ENCODE measurements around the gene EFCAB10.
A peak's percentile ranks its signal among the peaks of the same experiment; 100 is the strongest.

The EFCAB10 gene

DNA sequence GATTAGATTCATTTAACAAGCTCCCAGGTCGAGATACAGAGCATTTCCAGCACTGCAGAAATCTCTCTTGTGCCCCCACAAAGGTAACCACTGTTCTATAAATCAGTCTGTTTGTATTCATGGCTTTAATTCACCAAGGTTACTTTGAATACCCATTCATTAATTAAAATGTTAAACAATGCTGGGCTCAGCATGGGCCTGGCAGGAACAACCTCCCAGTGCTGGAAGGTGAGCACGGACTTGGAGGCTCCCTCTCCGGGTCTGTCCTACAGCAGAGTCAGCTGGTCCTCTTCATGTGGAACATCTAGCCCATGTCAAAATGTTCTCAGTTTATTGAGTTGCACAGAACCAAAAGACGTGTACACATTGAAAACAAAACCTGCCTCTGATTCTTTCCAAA lies 15.6 kb upstream of the EFCAB10 start:
- no peak for DNase-seq

GRCh38 chr7:105594034-105594433 lies 12.7 kb upstream of the EFCAB10 start:
- DNase-seq: no peak

DNA sequence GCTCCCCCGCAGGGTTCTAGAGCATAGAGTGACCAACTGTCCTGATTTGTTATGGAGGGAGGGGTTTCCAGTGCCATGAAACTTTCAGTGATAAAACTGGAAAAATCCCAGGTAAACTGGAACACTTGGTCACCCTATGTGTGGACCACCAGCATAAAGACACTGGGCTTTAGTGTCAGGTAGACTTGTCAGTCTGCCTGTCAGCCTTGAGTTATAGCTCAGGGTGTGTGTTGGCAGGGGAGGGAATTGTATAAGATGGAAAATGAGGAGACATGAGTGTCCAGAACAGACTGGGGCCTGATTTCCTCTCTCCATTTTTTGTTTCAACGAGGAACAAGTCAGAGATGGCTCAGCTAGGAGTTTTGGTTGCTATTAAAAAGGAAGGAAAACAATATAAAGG lies 10.2 kb upstream of the EFCAB10 start:
- no peak for DNase-seq

GRCh38 chr7:105590793-105591192 lies 9.5 kb upstream of the EFCAB10 start:
- DNase-seq: no peak

- peak; percentile 50 for DNase-seq
These were observed 8.2 kb upstream of the EFCAB10 start for GRCh38 chr7:105589356-105590077.

GRCh38 chr7:105587909-105588635 lies 6.8 kb upstream of the EFCAB10 start:
- no peak for DNase-seq

GRCh38 chr7:105585850-105586500 lies 4.7 kb upstream of the EFCAB10 start:
- no peak for DNase-seq

DNA sequence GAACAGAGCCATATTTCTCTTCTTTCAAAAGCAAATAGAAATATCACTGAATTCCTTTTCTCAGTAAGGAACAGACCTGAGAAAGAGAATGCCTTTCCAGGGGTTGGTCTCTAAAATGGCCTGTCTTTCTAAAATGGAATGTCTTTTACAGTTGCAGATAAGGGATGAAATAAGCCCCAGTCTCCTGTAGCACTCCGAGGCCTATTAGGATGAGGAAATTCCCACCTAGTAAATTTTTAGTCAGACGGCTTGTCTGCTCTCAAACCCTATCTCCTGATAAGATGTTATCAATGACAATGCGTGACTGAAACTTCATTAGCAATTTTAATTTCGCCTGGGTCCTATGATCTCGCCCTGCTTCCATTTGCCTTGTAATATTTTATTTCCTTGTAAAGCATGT lies 2.9 kb upstream of the EFCAB10 start:
- no peak for DNase-seq

DNA sequence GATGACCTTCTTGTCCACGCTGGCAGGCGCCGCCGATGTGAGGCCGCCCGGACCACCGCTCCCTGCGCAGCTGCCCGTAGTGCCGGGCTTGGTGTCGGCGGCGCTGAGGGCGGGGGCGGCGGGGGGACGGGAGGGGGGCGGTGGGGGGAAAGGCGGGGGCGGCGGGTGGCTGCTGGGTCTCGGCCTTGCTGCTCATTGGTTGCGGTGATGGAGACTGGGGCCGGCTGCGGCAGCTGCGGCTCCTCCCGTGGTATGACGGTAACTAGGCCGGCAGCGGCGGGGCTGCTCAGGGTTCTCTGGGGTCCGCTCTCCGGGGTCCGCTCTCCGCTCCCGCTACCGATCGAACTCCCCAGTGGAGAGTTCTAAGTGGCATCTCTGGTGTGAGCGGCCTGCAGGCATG lies 1.8 kb upstream of the EFCAB10 start:
- DNase-seq: no peak

DNA sequence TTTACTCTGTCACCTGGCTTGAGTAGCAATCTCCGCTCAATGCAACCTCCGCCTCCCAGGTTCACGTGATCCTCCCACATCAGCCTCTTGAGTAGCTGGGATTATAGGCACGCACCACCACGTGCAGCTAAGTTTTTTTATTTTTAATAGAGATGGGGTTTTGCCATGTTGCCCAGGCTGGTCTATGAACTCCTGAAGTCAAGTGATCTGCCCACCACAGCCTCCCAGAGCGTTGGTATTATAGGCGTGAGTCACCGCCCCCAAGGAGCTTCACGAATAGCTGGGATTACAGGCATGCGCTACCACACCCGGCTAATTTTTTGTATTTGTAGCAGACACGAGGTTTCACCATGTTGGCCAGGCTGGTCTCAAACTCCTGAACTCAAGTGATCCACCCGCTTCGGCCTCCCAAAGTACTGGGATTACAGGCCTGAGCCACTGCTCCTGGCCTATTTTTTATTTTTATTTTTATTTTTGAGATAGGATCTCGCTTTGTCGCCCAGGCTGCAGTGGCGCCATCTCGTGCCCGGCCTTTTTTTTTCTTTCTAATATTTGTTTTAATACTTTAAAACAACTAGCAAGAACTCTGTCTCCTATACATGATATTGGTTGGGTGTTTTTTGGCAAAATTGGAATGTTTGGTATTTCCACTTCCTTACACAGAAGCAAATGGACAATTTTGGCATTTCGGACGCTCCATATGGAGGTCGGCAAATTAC lies 1.1 kb downstream of the EFCAB10 start:
- no peak for DNase-seq

DNA sequence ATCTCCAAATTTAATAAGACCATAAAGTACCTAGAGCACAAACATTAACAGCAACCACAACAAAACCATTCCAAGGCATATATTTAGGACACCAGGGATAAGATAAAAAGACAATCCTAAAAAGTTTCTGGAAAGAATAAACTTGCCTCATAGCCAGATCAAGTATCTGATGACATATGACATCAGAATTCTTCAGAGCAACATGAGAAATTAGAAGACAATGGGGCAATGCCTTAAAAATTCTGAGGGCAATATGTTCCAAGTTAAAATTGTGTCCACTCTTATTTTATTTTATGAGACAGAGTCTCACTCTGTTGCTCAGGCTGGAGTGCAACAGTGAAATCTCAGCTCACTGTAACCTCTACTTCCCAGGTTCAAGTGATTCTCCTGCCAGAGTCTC lies 2.8 kb downstream of the EFCAB10 start:
- no peak for DNase-seq

DNA sequence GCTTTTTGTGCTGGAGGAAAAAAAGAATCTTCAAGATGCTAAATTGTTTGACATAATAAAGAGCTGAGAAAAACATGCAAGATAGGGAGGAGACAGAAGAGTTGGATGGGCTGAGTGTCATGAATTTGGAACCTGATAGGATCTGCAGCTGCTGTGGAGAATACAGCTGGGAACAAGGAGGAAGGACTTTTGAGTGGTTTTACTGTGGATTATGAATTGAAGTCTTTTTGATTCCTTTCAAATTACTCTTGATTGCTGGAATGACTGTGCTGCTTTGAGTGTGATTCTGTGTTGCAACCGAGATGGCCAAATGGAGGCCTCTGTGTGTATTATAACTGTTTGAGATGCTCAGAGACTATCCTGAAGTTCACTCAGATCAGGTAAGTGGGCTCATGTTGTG lies 4.0 kb downstream of the EFCAB10 start:
- no peak for DNase-seq

DNA sequence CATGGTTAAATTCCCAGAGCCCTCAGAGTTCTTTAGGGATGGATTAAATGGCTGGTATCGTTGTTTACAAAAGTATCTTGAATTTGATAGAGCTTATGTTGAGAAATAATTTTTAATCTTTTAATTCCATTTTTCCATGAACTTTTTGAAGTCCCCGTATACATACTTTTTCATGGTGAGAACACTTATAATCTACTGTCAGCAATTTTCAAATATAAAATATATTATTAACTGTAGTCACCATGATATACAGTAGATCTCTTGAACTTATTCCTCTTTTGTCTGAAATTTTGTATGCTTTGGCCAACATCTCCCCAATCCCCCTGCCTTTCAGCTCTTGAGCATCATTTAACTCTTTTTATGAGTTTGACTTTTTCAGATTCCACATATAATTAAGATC lies 9.4 kb downstream of the EFCAB10 start:
- DNase-seq: no peak

DNA sequence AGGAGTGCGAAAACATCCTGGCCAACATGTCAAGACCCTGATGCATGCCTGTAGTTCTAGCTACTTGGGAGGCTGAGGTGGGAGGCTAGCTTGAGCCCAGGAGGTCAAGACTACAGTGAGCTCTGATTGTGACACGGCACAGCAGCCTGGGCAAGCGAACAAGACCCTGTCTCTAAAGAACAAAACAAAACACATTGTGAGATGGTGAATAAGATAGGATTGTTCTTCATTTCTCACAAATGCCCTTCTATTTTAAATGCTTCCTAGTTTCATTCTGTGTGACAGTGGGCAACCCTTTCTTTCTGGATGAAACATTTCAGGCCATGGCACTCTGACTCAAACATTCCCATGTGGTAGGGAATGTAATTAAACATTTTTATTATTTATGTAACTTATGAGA lies 13.5 kb downstream of the EFCAB10 start:
- no peak for DNase-seq

GRCh38 chr7:105567024-105567423 lies 14.3 kb downstream of the EFCAB10 start:
- DNase-seq: no peak

- DNase-seq: no peak
These were observed 16.1 kb downstream of the EFCAB10 start for GRCh38 chr7:105565190-105565589.

GRCh38 chr7:105559926-105560325 lies 21.4 kb downstream of the EFCAB10 start:
- DNase-seq: no peak

DNA sequence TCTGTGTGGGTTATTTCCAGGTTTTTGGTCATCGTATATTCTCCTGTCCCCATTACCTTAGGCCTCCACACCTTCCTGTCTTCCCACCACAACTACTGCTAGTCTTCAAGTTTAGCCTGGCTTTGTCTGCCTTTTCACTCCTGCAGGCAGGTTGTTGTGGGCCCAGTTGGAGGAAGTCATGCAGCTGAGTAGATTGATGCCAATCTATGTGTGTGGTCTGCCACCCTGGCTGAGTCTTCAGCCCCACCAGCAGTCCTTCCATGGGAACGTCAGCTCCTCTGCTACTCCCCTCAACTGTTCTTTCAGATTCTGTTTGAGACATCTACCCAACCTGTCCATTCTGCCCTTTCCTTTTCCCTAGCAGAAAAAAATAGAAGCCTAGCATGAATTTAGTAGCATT lies 43.0 kb downstream of the EFCAB10 start:
- DNase-seq: no peak

GRCh38 chr7:105532709-105533460 lies 48.4 kb downstream of the EFCAB10 start:
- DNase-seq: no peak

- peak; percentile 43 for DNase-seq
These were observed 49.3 kb downstream of the EFCAB10 start, which contains the start of gene RINT1 for GRCh38 chr7:105531792-105532671. Gene RINT1, plus strand, starts transcription at chr7:105532201. Its CDS starts 115 bp downstream, at chr7:105532316.

- DNase-seq: no peak
These were observed 50.7 kb downstream of the EFCAB10 start for GRCh38 chr7:105530546-105530945.

GRCh38 chr7:105530126-105530525 lies 51.2 kb downstream of the EFCAB10 start:
- DNase-seq: no peak
